ENCODE results near the gene SERPINA10.

GRCh38 chr14:94306047-94306978 lies 13.2 kb upstream of the SERPINA10 start:
- TF ChIP-seq, protein P1, sequence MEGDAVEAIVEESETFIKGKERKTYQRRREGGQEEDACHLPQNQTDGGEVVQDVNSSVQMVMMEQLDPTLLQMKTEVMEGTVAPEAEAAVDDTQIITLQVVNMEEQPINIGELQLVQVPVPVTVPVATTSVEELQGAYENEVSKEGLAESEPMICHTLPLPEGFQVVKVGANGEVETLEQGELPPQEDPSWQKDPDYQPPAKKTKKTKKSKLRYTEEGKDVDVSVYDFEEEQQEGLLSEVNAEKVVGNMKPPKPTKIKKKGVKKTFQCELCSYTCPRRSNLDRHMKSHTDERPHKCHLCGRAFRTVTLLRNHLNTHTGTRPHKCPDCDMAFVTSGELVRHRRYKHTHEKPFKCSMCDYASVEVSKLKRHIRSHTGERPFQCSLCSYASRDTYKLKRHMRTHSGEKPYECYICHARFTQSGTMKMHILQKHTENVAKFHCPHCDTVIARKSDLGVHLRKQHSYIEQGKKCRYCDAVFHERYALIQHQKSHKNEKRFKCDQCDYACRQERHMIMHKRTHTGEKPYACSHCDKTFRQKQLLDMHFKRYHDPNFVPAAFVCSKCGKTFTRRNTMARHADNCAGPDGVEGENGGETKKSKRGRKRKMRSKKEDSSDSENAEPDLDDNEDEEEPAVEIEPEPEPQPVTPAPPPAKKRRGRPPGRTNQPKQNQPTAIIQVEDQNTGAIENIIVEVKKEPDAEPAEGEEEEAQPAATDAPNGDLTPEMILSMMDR (IDR thresholded peaks at IDR 0.05) = no peak
- no peak for TF ChIP-seq POLR2AphosphoS5 (IDR thresholded peaks at IDR 0.05)
- no peak for TF ChIP-seq POLR2A (IDR thresholded peaks at IDR 0.05)
- TF ChIP-seq EP300 (IDR thresholded peaks at IDR 0.05) = no peak
